K562 (cell line): ENCODE results near the gene FBXO9. TPM values are rescaled to one million over a fixed set of nuclear protein-coding genes. Genes with fewer than 3 reads are reported as not detected.

Experiments
- ARID3B ChIP-seq: fragments of 250-450 bp; sonication (Bioruptor Pico); IDR thresholded peaks from 2 replicates; pipeline ENCODE4 v1.4.0; 2020; ENCODE audit warnings: borderline replicate concordance
- FOXA1 ChIP-seq: fragments of 450-650 bp; IDR thresholded peaks from 2 replicates; pipeline ENCODE4 v1.6.1; 2016; ENCODE audit warnings: mild to moderate bottlenecking, borderline replicate concordance
- FUS ChIP-seq: fragments of 200-400 bp; formaldehyde crosslinking; optimal IDR thresholded peaks from 2 replicates; pipeline ENCODE3; 2017; ENCODE audit warnings: low read depth, low read length
- HEY1 ChIP-seq: fragments of 250-450 bp; sonication (Bioruptor Pico); IDR thresholded peaks from 2 replicates; pipeline ENCODE4 v1.5.0; 2020; ENCODE audit warnings: mild to moderate bottlenecking, moderate library complexity, borderline replicate concordance
- NR4A1 ChIP-seq, 2 experiments: fragments of 250-450 bp in 1 of 2; fragments of 450-650 bp in 1 of 2; sonication (Bioruptor Pico) in 1 of 2; IDR thresholded peaks; 2 replicates each; pipeline versions ENCODE4 v1.4.0 to v1.6.1; 2016 to 2020; ENCODE audit warnings: mild to moderate bottlenecking in 2 of 2, missing compliant biosample characterization in 1 of 2, missing genetic modification characterization in 1 of 2, moderate library complexity in 1 of 2
- PTBP1 ChIP-seq: fragments of 200-400 bp; formaldehyde crosslinking; IDR thresholded peaks from 2 replicates; pipeline ENCODE4 v1.6.1; 2017; ENCODE audit warnings: low read depth, low read length
- polyA plus RNA-seq, 8 experiments: library from polyadenylated mRNA; depleted of rRNA in 4 of 8; stranded (reverse) in 5 of 8; unstranded in 3 of 8; fragments of >200 nt; fragmentation: Nextera tagmentation in 2 of 8; fragmentation: Illumina TruSeq in 1 of 8; extraction: Ambion mirVana in 2 of 8; extraction: Trizol in 1 of 8; gene quantifications; 2 replicates each; pipeline versions ENCODE4 v1.2.1 to v1.2.3, GENCODE V29; 2011 to 2014; ENCODE audit warnings: inconsistent platforms in 1 of 8, missing spikeins in 1 of 8
- total RNA-seq, 7 experiments: library from RNA; depleted of rRNA in 6 of 7; stranded (reverse); fragments of >200 nt in 6 of 7; fragmentation: Illumina TruSeq in 2 of 7; extraction: Trizol in 2 of 7; gene quantifications; 2 replicates each; pipeline versions ENCODE4 v1.2.1 to v1.2.3, GENCODE V29; 2011 to 2021; ENCODE audit warnings: low replicate concordance in 1 of 7
- TF ChIP-seq, protein P1 (sequence below): sonication (generic); formaldehyde crosslinking; IDR thresholded peaks from 2 replicates; pipeline ENCODE4 v1.8.0; 2022; ENCODE audit warnings: mild to moderate bottlenecking, missing genetic modification reagents
- TF ChIP-seq, protein P2 (sequence below): fragments of 450-650 bp; IDR thresholded peaks from 2 replicates; pipeline ENCODE4 v1.6.1; 2017; ENCODE audit warnings: antibody characterized with exemption, mild to moderate bottlenecking
- TF ChIP-seq, protein P3 (sequence below): fragments of 250-450 bp; sonication (Bioruptor Pico); IDR thresholded peaks from 2 replicates; pipeline ENCODE4 v1.8.0; 2022; ENCODE audit warnings: inconsistent platforms, mild to moderate bottlenecking, moderate library complexity, borderline replicate concordance

The FBXO9 gene
- total and polyA plus RNA-seq, 9 of the 15 experiments (the other 6 are each of a cell fraction or from before 2014, with no cell fraction given) = 10.1 to 85.3 (median 51.4) TPM

GRCh38 chr6:53018446-53018845 lies 46.8 kb upstream of the FBXO9 start (continued):
- TF ChIP-seq ARID3B (CRISPR knock-in tag) (no peak), FUS (no peak), PTBP1 (no peak), NR4A1 (CRISPR knock-in tag; IDR thresholded peaks at IDR 0.05) (no peak), NR4A1 (tag; IDR thresholded peaks at IDR 0.05) (no peak), HEY1 (no peak), FOXA1 (no peak)
- TF ChIP-seq, protein P1, sequence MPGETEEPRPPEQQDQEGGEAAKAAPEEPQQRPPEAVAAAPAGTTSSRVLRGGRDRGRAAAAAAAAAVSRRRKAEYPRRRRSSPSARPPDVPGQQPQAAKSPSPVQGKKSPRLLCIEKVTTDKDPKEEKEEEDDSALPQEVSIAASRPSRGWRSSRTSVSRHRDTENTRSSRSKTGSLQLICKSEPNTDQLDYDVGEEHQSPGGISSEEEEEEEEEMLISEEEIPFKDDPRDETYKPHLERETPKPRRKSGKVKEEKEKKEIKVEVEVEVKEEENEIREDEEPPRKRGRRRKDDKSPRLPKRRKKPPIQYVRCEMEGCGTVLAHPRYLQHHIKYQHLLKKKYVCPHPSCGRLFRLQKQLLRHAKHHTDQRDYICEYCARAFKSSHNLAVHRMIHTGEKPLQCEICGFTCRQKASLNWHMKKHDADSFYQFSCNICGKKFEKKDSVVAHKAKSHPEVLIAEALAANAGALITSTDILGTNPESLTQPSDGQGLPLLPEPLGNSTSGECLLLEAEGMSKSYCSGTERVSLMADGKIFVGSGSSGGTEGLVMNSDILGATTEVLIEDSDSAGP (CRISPR knock-in tag) = no peak
- TF ChIP-seq, protein P2, sequence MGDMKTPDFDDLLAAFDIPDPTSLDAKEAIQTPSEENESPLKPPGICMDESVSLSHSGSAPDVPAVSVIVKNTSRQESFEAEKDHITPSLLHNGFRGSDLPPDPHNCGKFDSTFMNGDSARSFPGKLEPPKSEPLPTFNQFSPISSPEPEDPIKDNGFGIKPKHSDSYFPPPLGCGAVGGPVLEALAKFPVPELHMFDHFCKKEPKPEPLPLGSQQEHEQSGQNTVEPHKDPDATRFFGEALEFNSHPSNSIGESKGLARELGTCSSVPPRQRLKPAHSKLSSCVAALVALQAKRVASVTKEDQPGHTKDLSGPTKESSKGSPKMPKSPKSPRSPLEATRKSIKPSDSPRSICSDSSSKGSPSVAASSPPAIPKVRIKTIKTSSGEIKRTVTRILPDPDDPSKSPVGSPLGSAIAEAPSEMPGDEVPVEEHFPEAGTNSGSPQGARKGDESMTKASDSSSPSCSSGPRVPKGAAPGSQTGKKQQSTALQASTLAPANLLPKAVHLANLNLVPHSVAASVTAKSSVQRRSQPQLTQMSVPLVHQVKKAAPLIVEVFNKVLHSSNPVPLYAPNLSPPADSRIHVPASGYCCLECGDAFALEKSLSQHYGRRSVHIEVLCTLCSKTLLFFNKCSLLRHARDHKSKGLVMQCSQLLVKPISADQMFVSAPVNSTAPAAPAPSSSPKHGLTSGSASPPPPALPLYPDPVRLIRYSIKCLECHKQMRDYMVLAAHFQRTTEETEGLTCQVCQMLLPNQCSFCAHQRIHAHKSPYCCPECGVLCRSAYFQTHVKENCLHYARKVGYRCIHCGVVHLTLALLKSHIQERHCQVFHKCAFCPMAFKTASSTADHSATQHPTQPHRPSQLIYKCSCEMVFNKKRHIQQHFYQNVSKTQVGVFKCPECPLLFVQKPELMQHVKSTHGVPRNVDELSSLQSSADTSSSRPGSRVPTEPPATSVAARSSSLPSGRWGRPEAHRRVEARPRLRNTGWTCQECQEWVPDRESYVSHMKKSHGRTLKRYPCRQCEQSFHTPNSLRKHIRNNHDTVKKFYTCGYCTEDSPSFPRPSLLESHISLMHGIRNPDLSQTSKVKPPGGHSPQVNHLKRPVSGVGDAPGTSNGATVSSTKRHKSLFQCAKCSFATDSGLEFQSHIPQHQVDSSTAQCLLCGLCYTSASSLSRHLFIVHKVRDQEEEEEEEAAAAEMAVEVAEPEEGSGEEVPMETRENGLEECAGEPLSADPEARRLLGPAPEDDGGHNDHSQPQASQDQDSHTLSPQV = no peak
- TF ChIP-seq, protein P3, sequence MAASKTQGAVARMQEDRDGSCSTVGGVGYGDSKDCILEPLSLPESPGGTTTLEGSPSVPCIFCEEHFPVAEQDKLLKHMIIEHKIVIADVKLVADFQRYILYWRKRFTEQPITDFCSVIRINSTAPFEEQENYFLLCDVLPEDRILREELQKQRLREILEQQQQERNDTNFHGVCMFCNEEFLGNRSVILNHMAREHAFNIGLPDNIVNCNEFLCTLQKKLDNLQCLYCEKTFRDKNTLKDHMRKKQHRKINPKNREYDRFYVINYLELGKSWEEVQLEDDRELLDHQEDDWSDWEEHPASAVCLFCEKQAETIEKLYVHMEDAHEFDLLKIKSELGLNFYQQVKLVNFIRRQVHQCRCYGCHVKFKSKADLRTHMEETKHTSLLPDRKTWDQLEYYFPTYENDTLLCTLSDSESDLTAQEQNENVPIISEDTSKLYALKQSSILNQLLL (CRISPR knock-in tag) = no peak
